NT2/D1 (cell line): ENCODE data around the gene PIM3.
"Not testable (repeated sequence)": the region's sequence is repeated elsewhere in the genome, so short reads cannot be mapped to it uniquely, and the experiment has no call there.

Experiments used
- DNase-seq: peaks from one replicate; pipeline ENCODE4 v3.0.0-alpha.2; 2011; ENCODE audit warnings: low read depth, low spot score
- H3K27me3 ChIP-seq: 2 replicates; pipeline ENCODE4 v1.6.0; 2011; ENCODE audit warnings: mild to moderate bottlenecking; ENCODE audit not compliant: insufficient read length, insufficient read depth
- H3K36me3 ChIP-seq: 2 replicates; pipeline ENCODE4 v1.6.1; 2011; ENCODE audit warnings: mild to moderate bottlenecking, low read length, mixed read lengths; ENCODE audit not compliant: insufficient read depth, insufficient read length
- H3K4me1 ChIP-seq: 2 replicates; pipeline ENCODE4 v1.5.1; 2011; ENCODE audit not compliant: insufficient read depth, insufficient read length
- H3K4me3 ChIP-seq: 2 replicates; pipeline ENCODE4 v1.5.1; 2011; ENCODE audit warnings: low read depth; ENCODE audit not compliant: insufficient read length
- H3K9ac ChIP-seq: 2 replicates; pipeline ENCODE4 v1.6.0; 2011; ENCODE audit warnings: low read depth; ENCODE audit not compliant: insufficient read length
- H3K9me3 ChIP-seq: 2 replicates; pipeline ENCODE4 v1.5.1; 2011; ENCODE audit warnings: mild to moderate bottlenecking, low read length; ENCODE audit not compliant: insufficient read depth
- SUZ12 ChIP-seq: IDR thresholded peaks from 2 replicates; pipeline ENCODE4 v1.6.1; 2011; ENCODE audit not compliant: insufficient read length, insufficient read depth; ENCODE audit errors: extremely low read depth
- YY1 ChIP-seq: IDR thresholded peaks from 2 replicates; pipeline ENCODE4 v1.6.1; 2011; ENCODE audit not compliant: insufficient read length, insufficient read depth
- ZNF274 ChIP-seq: IDR thresholded peaks from 2 replicates; pipeline ENCODE4 v1.6.1; 2011; ENCODE audit warnings: mild to moderate bottlenecking, low read depth, low read length

The PIM3 gene

DNA sequence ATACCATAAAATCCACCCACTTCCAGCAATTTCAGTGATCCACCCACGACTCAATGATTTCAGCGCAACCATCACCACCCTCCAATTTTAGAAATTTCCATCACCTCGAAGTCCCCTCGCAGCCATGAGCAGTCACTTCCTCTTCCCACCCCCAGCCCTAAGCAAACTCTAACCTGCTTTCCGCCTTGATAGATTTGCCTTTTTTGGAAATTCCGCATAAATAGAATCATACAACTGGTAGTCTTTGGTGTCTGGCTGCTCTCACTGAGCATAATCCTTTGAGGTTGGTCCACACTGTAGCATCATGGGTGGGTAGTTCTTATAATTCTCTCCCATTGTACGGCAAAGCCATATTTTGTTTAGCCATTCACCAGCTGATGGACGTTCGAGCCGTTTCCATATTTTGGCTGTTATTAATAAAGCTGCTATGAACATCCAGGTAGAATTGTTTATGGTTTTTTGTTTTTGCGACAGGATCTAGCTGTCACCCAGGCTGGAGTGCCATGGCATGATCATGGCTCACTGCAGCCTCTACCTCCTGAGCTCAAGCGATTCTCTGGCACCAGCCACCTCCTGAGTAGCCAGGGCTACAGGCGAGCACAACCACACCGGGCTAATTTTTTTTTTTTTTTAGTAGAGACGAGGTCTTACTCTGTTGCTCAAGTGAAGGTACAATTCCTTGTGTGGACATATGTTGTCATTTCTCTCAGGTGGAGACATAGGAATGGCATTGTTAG lies 16.0 kb downstream of the PIM3 start:
- Histone ChIP-seq H3K27me3 (peaks cover 17% of the 10 kb centered on the region), H3K9ac (no peak overlapping the region), H3K4me3 (no peak overlapping the region), H3K36me3 (no peaks in the 10 kb centered on the region), H3K9me3 (no peaks in the 10 kb centered on the region), H3K4me1 (peaks cover 4% of the 10 kb centered on the region)
- TF ChIP-seq SUZ12 (no peak), ZNF274 (no peak), YY1 (no peak)
- no peak for DNase-seq

DNA sequence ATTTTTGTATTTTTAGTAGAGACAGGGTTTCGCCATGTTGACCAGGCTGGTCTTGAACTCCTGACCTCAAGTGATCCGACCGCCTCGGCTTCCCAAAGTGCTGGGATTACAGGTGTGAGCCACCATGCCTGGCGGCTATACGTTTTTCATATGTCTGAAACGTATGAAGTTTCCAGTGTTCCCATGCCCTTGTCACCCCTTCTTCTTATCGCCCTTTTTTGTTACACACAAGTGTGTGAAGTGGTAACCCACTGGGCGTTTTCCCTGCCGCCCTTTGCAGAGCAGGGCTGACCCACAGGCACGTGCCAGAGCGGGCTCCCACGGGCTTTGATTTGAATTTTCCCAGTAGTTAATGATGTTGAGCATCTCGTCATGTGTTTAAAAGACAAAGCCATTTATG lies 17.0 kb downstream of the PIM3 start:
- Histone ChIP-seq H3K9me3 (no peaks in the 10 kb centered on the region), H3K27me3 (peaks cover 9% of the 10 kb centered on the region), H3K4me3 (no peak overlapping the region), H3K9ac (no peak overlapping the region), H3K36me3 (no peaks in the 10 kb centered on the region), H3K4me1 (peaks cover 4% of the 10 kb centered on the region)
- TF ChIP-seq YY1 (no peak), SUZ12 (no peak), ZNF274 (no peak)
- no peak for DNase-seq

DNA sequence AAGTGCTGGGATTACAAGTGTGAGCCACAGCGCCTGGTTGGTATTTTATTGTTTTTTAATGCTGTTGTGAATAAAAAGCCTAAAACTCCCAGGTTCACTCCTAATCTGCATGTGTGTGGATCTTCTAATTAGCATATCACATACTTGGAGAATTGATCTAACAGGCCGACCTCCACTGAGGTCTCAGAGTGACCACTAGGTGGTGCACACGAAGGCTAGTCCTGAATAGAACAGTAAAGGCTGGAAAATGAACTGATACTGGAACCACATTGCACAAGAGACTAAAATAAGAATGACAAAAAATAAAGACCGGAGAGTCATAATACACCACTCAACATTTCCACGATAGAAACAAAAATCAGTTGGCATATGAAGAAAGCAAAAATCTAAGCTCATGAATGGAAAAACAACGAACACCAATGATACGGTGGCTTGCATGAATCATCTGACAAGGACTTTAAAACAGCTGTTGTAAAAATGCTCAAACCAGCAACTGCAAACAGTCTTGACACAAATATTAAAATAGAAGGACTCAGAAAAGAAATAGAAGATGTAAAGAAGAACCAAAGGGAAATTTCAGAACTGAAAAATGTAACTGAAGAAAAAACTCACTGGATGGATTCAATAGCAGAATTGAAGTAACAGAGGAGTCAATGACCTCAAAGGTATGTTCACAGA lies 19.2 kb downstream of the PIM3 start:
- no peak overlapping the region for H3K4me3 ChIP-seq
- TF ChIP-seq ZNF274 (no peak), SUZ12 (no peak), YY1 (no peak)
- H3K27me3 ChIP-seq: peaks cover 14% of the 10 kb centered on the region
- peak; percentile 44 for DNase-seq
- no peaks in the 10 kb centered on the region for H3K36me3 ChIP-seq
- H3K9ac ChIP-seq: no peak overlapping the region
- peaks cover 9% of the 10 kb centered on the region for H3K4me1 ChIP-seq
- H3K9me3 ChIP-seq: no peaks in the 10 kb centered on the region

DNA sequence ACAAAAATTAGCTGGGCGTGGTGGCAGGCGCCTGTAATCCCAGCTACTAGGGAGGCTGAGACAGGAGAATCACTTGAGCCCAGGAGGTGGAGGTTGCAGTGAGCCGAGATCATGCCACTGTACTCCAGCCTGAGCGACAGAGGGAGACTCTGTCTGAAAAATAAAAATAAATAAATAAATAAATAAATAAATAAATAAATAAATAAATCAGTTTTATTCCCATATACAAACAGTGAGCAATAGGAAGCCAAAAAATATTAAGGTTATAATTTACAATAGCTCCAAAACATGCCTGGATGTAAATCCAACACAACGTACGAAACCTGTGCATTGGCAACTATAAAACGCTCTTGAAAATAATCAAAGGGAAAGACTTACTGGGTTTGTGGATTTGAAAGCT lies 21.2 kb downstream of the PIM3 start:
- H3K36me3 ChIP-seq, H3K4me3 ChIP-seq: not testable (repeated sequence)
- H3K27me3 ChIP-seq: peaks cover 19% of the 10 kb centered on the region

DNA sequence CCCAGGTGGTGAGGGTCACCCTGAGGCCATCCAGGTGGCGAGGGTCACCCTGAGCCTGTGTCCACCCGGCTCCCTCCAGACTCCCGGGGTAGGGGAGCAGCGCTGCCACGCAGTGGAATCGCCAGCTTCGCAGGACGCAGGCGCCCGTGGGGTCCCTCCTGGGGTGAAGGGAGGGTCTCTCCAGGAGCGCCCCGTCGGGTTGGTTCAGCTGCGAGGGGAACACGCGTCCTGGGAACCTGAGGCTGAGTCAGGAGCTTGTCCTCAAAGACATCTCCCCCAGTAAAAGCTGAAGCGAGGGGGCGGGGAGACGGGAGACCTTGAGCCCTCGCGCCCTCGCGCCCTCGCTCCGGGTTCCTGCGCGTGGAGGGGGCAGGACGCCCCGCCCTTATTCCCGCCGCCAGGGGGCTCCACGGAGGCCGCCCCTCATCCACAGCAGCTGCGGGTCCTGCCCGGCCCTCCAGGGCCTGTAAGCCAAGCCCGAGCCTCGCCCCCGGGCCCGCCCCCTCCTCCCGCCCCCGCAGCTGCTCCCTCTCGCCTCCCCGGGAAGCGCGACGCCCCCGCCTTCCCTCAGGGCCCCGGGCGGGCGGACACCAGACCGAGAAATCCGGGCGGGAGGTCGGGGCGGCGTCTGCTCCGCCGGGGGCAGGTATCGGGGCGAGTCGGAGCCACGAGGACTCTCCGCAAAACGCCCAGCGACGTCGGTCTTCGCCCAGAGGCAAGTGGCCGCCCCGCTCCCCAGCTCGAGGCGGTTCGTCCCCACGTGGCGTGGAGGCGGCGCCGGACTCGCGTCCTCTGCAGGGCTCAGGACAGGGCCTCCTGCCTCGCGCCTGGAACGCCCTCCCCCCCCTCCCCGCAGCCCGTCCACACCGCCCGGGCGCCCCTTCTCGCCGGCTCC lies 22.8 kb downstream of the PIM3 start:
- TF ChIP-seq YY1: no peak

More for the DNA sequence above, 21.2 kb downstream of the PIM3 start:
- H3K4me1 ChIP-seq, H3K9ac ChIP-seq, DNase-seq: not testable (repeated sequence)
- 0 out of 2 replicates have a peak, but pooled peaks cover 12% of the 10 kb centered on the region for H3K9me3 ChIP-seq

DNA sequence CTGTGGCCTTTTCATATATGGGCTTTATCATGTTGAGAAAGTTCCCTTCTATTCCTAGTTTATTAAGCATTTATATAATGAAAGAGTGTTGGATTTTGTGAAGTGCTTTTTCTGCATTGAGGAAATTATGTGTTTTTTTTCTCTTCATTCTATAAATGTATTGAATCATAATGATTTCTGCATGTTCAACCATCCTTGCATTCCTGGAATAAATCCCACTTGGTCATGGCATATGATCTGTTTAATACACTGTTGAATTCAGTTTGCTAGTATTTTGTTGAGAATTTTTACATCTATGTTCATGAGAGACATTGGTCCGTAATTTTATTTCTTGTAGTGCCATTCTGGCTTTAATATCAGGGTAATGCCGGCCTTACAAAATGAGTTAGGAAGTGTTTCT lies 25.8 kb downstream of the PIM3 start:
- Histone ChIP-seq H3K36me3 (no peaks in the 10 kb centered on the region), H3K9ac (no peak overlapping the region), H3K27me3 (peaks cover 19% of the 10 kb centered on the region), H3K4me1 (peaks cover 5% of the 10 kb centered on the region), H3K9me3 (peaks cover 27% of the 10 kb centered on the region; the same call in 1 of the 2 replicates), H3K4me3 (no peak overlapping the region)
- no peak for TF ChIP-seq ZNF274
- no peak for TF ChIP-seq YY1
- no peak for TF ChIP-seq SUZ12
- no peak for DNase-seq

More for the DNA sequence above, 22.8 kb downstream of the PIM3 start:
- H3K36me3 ChIP-seq: no peaks in the 10 kb centered on the region
- peaks cover 5% of the 10 kb centered on the region for H3K4me1 ChIP-seq
- peak overlapping the region; percentile 64 for H3K9ac ChIP-seq
- H3K27me3 ChIP-seq: peaks cover 19% of the 10 kb centered on the region
- H3K4me3 ChIP-seq: peak overlapping the region; percentile 36
- H3K9me3 ChIP-seq: 0 out of 2 replicates have a peak, but pooled peaks cover 13% of the 10 kb centered on the region
- DNase-seq: no peak

DNA sequence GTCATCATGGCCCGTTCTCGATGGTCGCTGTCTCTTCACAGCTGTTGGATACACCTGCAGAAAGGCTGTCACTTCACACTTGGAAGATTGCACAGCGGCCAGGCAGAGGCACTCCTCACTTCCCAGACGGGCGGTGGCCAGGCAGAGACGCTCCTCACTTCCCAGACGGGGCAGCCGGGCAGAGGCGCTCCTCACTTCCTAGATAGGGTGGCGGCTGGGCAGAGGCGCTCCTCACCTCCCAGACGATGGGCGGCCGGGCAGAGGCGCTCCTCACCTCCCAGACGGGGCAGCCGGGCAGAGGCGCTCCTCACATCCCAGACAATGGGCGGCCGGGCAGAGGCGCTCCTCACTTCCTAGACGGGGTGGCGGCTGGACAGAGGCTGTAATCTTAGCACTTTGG lies 29.3 kb downstream of the PIM3 start:
- H3K4me3 ChIP-seq, H3K36me3 ChIP-seq, H3K4me1 ChIP-seq, DNase-seq, H3K27me3 ChIP-seq, H3K9ac ChIP-seq: not testable (repeated sequence)
- peaks cover 32% of the 10 kb centered on the region; the same call in 1 of the 2 replicates for H3K9me3 ChIP-seq
